ENCODE results near the gene LIX1L. TPM values are rescaled to one million over a fixed set of nuclear protein-coding genes. Genes with fewer than 3 reads are reported as not detected.
A peak's percentile ranks its signal among the peaks of the same experiment; 100 is the strongest.

Gene LIX1L
- total and polyA plus RNA-seq, 2 donors (not counting 3 experiments of a cell fraction or from before 2014, with no cell fraction given): 54.9 to 56.4 TPM

GRCh38 chr1:145997016-145997717 lies 39.4 kb upstream of the LIX1L start:
- intact Hi-C loops (cut with micrococcal nuclease) (no loop called here), dilution Hi-C loops (cut with MboI; ENCODE audit: extremely low pct_ligation_motif_present, low sequenced_read_pairs) (no loop called here)
- Histone ChIP-seq H3K9me1 (replicated peaks; ENCODE audit: control insufficient read depth, extremely low read depth, insufficient read depth, low read length) (no peaks in the 10 kb centered on the region), H3K27ac (ENCODE audit: insufficient read depth, low read depth, low read length) (peak overlapping the region; percentile 4), H2AFZ (ENCODE audit: low read depth, low read length) (peak overlapping the region; percentile 71), H3K9me3 (replicated peaks; ENCODE audit: control insufficient read depth, insufficient read depth, low read length) (no peaks in the 10 kb centered on the region), H3K27me3 (ENCODE audit: control insufficient read depth in 2 of 2, insufficient read depth in 2 of 2, low read length in 2 of 2) (no peaks in the 10 kb centered on the region), H3K9ac (replicated peaks; ENCODE audit: extremely low read depth, insufficient read depth, low read length) (peak overlapping the region; percentile 28), H4K20me1 (replicated peaks; ENCODE audit: control insufficient read depth, extremely low read depth, insufficient read depth, low read length) (no peaks in the 10 kb centered on the region), H3K4me3 (replicated peaks in 1 of 3; ENCODE audit: insufficient read depth in 1 of 3, low read depth in 1 of 3, low read length in 3 of 3) (peak overlapping the region; percentile 10 to 98 (median 98)), H3K36me3 (ENCODE audit: control insufficient read depth in 2 of 2, extremely low read depth in 1 of 2, insufficient read depth in 2 of 2, low read length in 2 of 2) (peaks cover 2 to 16% of the 10 kb centered on the region in 2 experiments), H3K4me2 (ENCODE audit: insufficient read depth, low read length) (peak overlapping the region; percentile 98), H3K79me2 (ENCODE audit: control insufficient read depth, insufficient read depth, low read length) (peaks cover 10% of the 10 kb centered on the region), H3K4me1 (ENCODE audit: control insufficient read depth, extremely low read depth, insufficient read depth, low read length) (peaks cover 19% of the 10 kb centered on the region)
- TSS peak; percentile 86 for BruUV-seq (replicated peaks)
- ChIA-PET CTCF (interaction anchor here (2.5 to 10.4 kb wide), 3 partner anchors 10 to 18 kb away, joined by 5 to 87 read pairs (median 25); no protein-coding TSS in a partner anchor), POLR2A (no interaction called here)
- DNase-seq (ENCODE audit: low read depth, low spot score) (no peak), FAIRE-seq (no peak)
- no peak for TF ChIP-seq MYC (IDR thresholded peaks at IDR 0.05; ENCODE audit: low read depth, low read length)
- no peak for TF ChIP-seq CTCF (IDR thresholded peaks at IDR 0.05; ENCODE audit: extremely low read depth in 1 of 2, insufficient read depth in 1 of 2, low read depth in 1 of 2, low read length in 2 of 2)
- no peak for TF ChIP-seq EZH2 (IDR thresholded peaks at IDR 0.05; ENCODE audit: borderline replicate concordance, low read depth, low read length, severe bottlenecking)
- peak; percentile 37 for TF ChIP-seq GATA2 (IDR thresholded peaks at IDR 0.05; ENCODE audit: insufficient read depth, insufficient read length, low read depth, low read length)
- no peak for TF ChIP-seq POLR2AphosphoS5 (IDR thresholded peaks at IDR 0.05; ENCODE audit: insufficient read depth, low read depth, low read length)
